Measurements from ENCODE around the gene SHROOM3. TPM values are rescaled to one million over a fixed set of nuclear protein-coding genes. Genes with fewer than 3 reads are reported as not detected.

The SHROOM3 gene
- total RNA-seq, 1 experiment from 2014 or later, result 8.2 TPM

GRCh38 chr4:76773766-76774165, 338.7 kb downstream of the SHROOM3 start:
- DNase-seq (ENCODE audit: low read depth), result no peak

- DNase-seq (ENCODE audit: low read depth), result peak; percentile 60
Measured at GRCh38 chr4:76779740-76780459, 344.9 kb downstream of the SHROOM3 start.

GRCh38 chr4:76780781-76781697, 346.0 kb downstream of the SHROOM3 start:
- no peak for DNase-seq (ENCODE audit: low read depth)

DNA sequence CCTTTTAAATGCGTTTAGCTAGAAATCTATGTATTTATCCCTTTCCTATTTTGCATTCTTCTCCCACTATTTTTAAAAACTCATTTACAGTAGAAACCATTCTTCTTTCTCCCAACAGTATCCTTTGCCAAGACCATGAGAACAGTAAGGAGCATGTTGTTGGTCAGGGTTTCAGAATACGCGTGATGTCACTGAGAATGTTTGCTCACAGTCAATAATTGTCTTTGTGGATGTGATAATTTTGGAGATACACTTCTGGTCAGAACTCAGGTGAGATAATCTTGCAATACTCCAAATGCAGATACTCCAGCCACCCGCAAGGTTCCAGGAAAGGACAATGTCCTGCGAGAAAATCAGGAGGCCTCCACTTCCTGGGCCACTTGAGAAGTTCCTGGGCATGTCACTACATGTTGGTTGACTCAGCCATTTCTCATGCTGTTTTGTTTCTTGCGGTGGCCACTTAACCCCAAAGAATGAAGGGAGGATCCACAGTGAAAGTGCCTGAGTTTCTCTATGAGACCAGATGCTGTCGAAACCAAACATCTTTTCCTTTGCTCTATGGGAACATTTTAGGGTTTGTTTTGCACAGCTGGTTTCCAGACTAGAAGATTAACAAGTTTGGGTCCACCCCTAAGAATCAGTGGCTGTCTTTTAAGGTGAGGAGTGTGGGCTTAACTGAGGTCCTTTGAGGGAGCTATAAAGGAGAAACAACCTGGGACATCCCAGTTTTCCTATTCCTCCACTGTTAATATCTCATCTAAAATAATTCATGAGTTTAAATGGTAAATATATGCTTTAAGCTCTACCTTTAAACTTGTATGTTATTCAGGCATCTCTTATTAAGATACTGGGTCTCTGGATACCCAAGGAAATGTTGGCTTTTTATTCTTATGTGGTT, 346.9 kb downstream of the SHROOM3 start:
- DNase-seq (ENCODE audit: low read depth), result peak; percentile 86

GRCh38 chr4:76782837-76783236, 347.8 kb downstream of the SHROOM3 start:
- DNase-seq (ENCODE audit: low read depth), result peak; percentile 40

DNA sequence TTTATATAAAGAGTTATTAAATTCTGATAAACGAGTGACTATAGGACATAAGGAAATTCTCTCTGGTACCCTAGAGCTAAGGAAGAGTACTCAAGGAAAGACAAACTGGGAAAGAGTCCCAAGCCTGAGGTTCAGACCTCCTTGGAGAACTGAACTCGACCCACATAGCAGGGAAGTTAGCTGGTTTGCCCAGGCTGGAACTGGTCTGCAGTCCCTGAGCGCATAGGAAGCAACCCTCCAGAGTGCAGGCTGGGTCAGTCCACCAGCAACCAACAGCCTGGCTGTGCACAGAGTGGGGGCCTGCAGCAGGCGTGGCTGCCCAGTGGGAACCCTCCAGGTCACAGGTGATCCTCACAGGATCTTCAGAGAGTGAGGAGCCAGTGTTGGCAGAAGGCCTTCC, 348.8 kb downstream of the SHROOM3 start:
- no peak for DNase-seq (ENCODE audit: low read depth)

GRCh38 chr4:76784237-76784636, 349.2 kb downstream of the SHROOM3 start:
- no peak for DNase-seq (ENCODE audit: low read depth)

DNA sequence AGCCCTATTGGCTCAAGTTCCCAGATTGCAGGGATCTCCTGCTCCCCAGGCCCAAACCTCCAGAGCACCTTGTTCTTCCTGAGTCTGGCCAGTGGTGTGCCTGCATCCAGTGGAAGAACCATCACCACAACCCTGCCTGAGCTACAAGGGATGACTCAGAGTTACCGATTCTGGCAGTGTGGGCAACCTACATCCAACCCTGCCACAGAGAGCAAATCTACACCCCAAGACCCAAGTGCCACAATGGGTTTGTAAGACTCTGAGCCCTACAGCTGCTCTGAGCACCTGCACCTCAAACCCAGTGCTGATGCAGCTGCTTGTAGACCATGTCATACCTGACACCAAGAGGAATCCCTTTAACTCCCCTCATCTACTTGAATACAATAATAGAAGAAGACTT, 352.9 kb downstream of the SHROOM3 start:
- DNase-seq (ENCODE audit: low read depth), result no peak

DNA sequence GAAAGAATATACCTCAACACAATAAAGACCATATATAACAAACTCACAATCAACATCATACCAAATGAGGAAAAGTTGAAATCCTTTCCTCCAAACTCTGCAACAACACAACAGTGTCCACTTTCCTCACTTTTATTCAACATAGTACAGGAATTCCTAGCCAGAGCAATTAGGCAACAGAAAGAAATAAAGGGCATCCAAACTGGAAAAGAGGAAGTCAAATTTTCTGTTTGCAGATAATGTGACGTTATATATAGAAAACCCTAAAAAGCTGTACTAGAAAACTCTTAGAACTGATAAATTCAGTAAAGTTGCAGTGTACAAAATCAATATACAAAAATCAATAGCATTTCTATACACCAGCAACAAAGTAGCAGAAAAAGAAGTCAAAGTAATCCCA, 355.3 kb downstream of the SHROOM3 start:
- no peak for DNase-seq (ENCODE audit: low read depth)

DNA sequence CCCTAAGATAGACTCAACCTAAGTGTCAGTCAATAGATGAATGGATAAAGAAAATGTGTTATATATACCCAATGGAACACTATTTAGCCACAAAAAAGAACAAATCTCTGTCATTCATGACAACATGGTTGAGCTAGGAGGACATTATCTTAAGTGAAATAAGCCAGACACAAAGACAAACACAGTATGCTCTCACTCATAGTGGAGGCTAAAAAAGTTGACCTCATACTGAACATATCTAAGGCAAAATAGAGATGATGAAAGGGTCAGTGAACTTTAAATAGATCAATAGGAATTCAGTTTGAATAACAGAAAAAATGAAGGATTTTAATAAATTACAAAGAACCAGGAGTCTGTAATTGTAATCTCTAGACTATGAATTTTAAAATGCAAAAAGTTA, 356.4 kb downstream of the SHROOM3 start:
- no peak for DNase-seq (ENCODE audit: low read depth)

DNA sequence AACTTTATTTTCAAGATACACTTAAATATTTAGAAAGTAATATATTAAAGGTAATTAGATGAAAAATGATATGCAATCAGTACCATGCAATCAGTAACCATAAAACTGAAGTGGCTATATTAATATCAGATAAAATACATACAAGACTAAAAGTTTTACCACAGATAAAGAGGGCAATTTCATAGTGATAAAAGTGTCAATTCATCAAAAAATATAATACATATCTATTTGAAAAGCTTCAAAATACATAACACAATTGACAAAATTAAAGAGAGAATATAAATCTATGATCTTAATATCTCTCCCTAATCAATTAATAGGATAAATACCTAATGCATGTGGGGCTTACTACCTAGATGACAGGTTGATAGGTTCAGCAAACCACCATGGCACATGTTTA, 357.4 kb downstream of the SHROOM3 start:
- DNase-seq (ENCODE audit: low read depth), result no peak

DNA sequence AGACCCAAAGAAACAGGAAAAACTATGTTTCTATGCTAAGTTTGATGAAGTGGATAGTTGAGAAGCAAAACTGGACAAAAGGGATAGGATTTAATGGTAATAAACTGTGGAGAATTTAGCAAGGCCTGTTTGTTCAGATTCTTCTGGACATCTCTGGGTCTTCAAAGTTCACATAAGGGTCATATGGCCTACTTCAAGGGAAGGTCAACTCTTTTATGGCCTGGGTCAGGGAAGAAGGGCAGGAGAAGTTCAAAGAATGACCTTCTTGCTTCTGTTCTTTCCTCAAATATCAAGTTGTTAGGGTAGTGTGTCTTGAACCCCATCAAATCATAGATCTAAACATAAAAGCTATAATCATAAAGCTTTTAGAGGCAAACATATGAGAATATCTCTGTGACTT, 360.2 kb downstream of the SHROOM3 start:
- no peak for DNase-seq (ENCODE audit: low read depth)

GRCh38 chr4:76799140-76799539, 364.1 kb downstream of the SHROOM3 start:
- no peak for DNase-seq (ENCODE audit: low read depth)

DNA sequence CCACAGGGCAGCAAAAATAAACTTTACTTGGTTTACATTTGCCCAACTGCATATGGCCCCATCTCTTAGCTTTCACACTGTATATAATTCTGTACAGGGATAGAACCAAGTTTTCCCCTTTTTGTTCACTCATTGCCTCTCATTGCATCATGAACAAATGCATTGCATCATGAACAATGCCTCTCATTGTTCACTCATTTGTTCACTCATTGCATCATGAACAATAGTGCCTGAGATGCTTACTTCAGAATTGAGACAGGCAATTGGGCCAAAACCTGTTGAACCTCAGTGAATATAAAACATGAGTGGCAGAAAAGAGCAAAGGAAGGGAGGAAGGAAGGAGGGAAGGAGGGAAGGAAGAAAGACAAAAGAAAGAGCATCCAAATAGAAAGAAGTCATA, 364.7 kb downstream of the SHROOM3 start:
- DNase-seq (ENCODE audit: low read depth), result no peak

- no peak for DNase-seq (ENCODE audit: low read depth)
Measured at GRCh38 chr4:76800902-76801301, 365.9 kb downstream of the SHROOM3 start.

GRCh38 chr4:76801621-76802235, 366.7 kb downstream of the SHROOM3 start:
- no peak for DNase-seq (ENCODE audit: low read depth)

- DNase-seq (ENCODE audit: low read depth), result peak; percentile 9
Measured at GRCh38 chr4:76802236-76803021, 367.4 kb downstream of the SHROOM3 start.

DNA sequence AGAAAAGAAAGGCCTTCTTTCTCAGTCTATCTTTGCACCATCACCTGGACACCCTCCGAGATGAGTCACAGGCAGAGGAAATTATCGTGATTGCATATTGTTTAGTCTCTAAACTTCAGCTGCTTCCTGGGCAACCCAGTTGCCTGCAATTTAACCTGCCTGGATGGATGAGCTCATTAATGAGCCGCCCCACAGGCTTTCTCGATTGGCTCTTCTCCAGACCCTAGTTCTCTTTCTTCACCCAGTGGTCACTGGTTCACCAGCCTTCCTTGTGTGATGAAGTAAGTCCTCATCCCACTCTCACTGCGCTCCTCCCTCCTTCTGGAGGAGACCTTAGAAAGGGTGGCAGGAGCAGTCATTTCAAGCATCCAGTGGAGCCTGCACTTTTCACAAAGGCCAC, 368.5 kb downstream of the SHROOM3 start:
- DNase-seq (ENCODE audit: low read depth), result peak; percentile 90

DNA sequence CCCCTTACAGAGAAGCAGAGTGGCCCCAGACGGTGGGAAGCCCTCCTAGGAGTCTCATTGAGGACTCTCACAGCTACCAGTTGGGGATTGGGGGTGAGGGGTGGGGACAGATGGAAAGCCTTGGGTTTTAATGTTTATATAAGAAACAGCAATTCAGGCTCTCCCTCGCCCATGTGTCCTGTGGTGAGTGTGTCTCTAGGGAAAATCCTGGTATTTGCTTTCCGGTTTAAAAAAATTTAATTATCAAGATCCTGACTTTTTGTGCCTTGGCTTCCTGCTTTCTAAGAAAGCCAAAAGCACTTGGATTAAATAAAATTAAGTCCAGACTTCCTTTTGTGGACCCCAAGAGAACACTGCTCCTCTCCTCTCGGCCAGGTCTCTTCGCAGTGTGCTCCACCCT, 369.1 kb downstream of the SHROOM3 start:
- peak; percentile 46 for DNase-seq (ENCODE audit: low read depth)

DNA sequence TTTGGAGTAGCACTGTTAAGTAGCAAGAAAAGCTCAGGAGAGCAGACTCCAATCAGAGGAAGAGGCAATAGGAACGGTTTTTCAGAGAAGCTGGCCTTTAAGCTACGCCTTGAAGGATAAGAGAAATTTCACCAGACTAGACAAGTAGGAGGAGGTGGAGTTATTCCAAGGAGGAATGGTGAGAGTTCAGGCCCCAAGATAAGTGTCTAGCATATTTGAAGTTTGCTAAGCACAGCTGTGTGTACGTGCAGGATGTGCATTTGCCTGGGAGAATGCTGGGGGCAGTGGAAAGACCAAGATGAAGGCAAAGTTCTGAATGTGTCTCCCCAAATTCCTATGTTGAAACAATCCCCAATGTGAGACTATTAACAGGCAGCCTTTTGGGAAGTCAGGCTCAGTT, 371.3 kb downstream of the SHROOM3 start:
- no peak for DNase-seq (ENCODE audit: low read depth)

DNA sequence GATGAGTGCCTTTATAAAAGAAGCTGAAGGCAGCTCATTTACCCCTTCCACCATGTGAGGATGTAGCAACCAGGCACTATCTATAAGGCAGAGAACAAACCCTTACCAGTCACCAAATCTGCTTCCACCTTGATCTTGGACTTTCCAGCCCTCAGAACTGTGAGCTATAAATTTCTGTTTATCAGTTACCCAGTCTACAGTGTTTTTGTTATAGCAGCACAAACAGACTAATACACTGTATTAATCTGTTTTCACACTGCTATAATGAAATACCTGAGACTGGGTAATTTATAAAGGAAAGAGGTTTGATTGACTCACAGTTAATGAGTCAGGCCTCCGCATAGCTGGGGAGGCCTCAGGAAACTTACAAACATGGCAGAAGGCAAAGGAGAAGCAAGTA, 371.7 kb downstream of the SHROOM3 start:
- DNase-seq (ENCODE audit: low read depth), result no peak
